GM12878 (cell line): ENCODE results near the gene NPAS2. TPM values are rescaled to one million over a fixed set of nuclear protein-coding genes. Genes with fewer than 3 reads are reported as not detected.

Experiments
- ATAC-seq: fragments of 200-7000 bp; cut with Tn5 transposase; 3 replicates; pipeline ENCODE4 v1.9.1; 2020; ENCODE audit warnings: mild to moderate bottlenecking, moderate library complexity
- BruUV-seq: library from RNA; stranded (reverse); fragments of 400-500 nt; replicated peaks from 2 replicates; lab custom pipeline; 2021; lab: Mats Ljungman, UMichigan
- CTCF ChIA-PET: fragments of 300-600 bp; sonication (Branson Sonifier 250); formaldehyde crosslinking; extraction: SDS; loops from one replicate; lab custom pipeline; 2021; ENCODE audit warnings: inconsistent platforms; lab: Yijun Ruan, JAX
- POLR2A ChIA-PET: fragments of 350-600 bp; formaldehyde crosslinking; extraction: SDS; loops from one replicate; lab custom pipeline; 2021; ENCODE audit warnings: inconsistent platforms; lab: Charles Lee
- RAD21 ChIA-PET: fragments of 300-600 bp; sonication (Branson Sonifier 250); formaldehyde crosslinking; loops from one replicate; lab custom pipeline; 2023; ENCODE audit warnings: antibody characterized with exemption; ENCODE audit not compliant: unreplicated experiment; lab: Charles Lee
- SMC1A ChIA-PET: fragments of 300-600 bp; sonication (Branson Sonifier 250); formaldehyde crosslinking; loops from one replicate; lab custom pipeline; 2023; ENCODE audit not compliant: unreplicated experiment, uncharacterized antibody; lab: Charles Lee
- DNase-seq: peaks from one replicate; pipeline ENCODE4 v3.0.0-alpha.2; 2011; ENCODE audit warnings: low read depth, low spot score
- FAIRE-seq: peaks from 3 replicates; lab custom pipeline; 2011; peaks lifted over from hg19 to GRCh38; lab: Jason Lieb, UNC
- H2AFZ ChIP-seq: 2 replicates; pipeline ENCODE4 v1.6.0; 2011; ENCODE audit warnings: low read depth, low read length, control low read depth; ENCODE audit not compliant: control insufficient read depth
- H3K27ac ChIP-seq: 2 replicates; pipeline ENCODE4 v1.5.1; 2011; ENCODE audit warnings: control low read depth; ENCODE audit not compliant: control insufficient read depth, insufficient read depth
- H3K27me3 ChIP-seq, 2 experiments: replicated peaks in 1 of 2; 2 replicates each; pipeline versions ENCODE4 v1.6.0 to v1.6.1; 2011; ENCODE audit warnings: low read length in 1 of 2; ENCODE audit not compliant: control insufficient read depth in 2 of 2, insufficient read depth in 2 of 2
- H3K36me3 ChIP-seq, 2 experiments: 2 replicates each; pipeline ENCODE4 v1.5.1; 2011; ENCODE audit warnings: low read length in 1 of 2; ENCODE audit not compliant: control insufficient read depth in 2 of 2, insufficient read depth in 2 of 2
- H3K4me1 ChIP-seq: 2 replicates; pipeline ENCODE4 v1.6.1; 2011; ENCODE audit warnings: mild to moderate bottlenecking, low read length, moderate library complexity, mixed read lengths; ENCODE audit not compliant: control insufficient read depth, insufficient read depth
- H3K4me2 ChIP-seq: 2 replicates; pipeline ENCODE4 v1.6.0; 2011; ENCODE audit warnings: control low read depth; ENCODE audit not compliant: control insufficient read depth, insufficient read depth
- H3K4me3 ChIP-seq: fragments of 200-600 bp; sonication (generic); 2 replicates; pipeline ENCODE4 v1.5.1; 2016
- H3K79me2 ChIP-seq: 2 replicates; pipeline ENCODE4 v1.6.0; 2011; ENCODE audit warnings: low read length; ENCODE audit not compliant: control insufficient read depth, insufficient read depth
- H3K9ac ChIP-seq: 2 replicates; pipeline ENCODE4 v1.8.0; 2011; ENCODE audit warnings: low read length, control low read depth, mixed read lengths; ENCODE audit not compliant: control insufficient read depth, insufficient read depth
- H3K9me3 ChIP-seq: replicated peaks from 3 replicates; pipeline ENCODE4 v1.5.1; 2011; ENCODE audit warnings: mild to moderate bottlenecking, low read length; ENCODE audit not compliant: control insufficient read depth, insufficient read depth
- H4K20me1 ChIP-seq: 2 replicates; pipeline ENCODE4 v1.6.0; 2011; ENCODE audit not compliant: control insufficient read depth, insufficient read depth
- FOXK2 ChIP-seq: fragments of 450-650 bp; IDR thresholded peaks from 2 replicates; pipeline ENCODE4 v1.6.1; 2017; ENCODE audit warnings: mild to moderate bottlenecking, moderate library complexity
- HDAC2 ChIP-seq: fragments of 200-600 bp; sonication (generic); IDR thresholded peaks from 2 replicates; pipeline ENCODE4 v1.6.1; 2017
- MTA2 ChIP-seq: fragments of 450-650 bp; IDR thresholded peaks from 2 replicates; pipeline ENCODE4 v1.6.1; 2016; ENCODE audit warnings: low read depth, mild to moderate bottlenecking, moderate library complexity
- NFYB ChIP-seq: IDR thresholded peaks from 2 replicates; pipeline ENCODE4 v1.6.1; 2011; ENCODE audit warnings: low read depth, mild to moderate bottlenecking, low read length, improper control_type of control experiment, moderate library complexity; ENCODE audit not compliant: insufficient read depth
- PAX8 ChIP-seq: fragments of 450-650 bp; IDR thresholded peaks from 2 replicates; pipeline ENCODE4 v1.6.1; 2017; ENCODE audit warnings: mild to moderate bottlenecking, moderate library complexity
- RAD21 ChIP-seq: IDR thresholded peaks from 2 replicates; pipeline ENCODE4 v1.6.1; 2011; ENCODE audit warnings: mild to moderate bottlenecking, low read depth, low read length, moderate library complexity; ENCODE audit not compliant: insufficient read depth
- SIX5 ChIP-seq: IDR thresholded peaks from 2 replicates; pipeline ENCODE4 v1.6.1; 2011; ENCODE audit warnings: mild to moderate bottlenecking, low read depth, low read length, moderate library complexity; ENCODE audit not compliant: severe bottlenecking
- SMARCA5 ChIP-seq: fragments of 450-650 bp; IDR thresholded peaks from 2 replicates; pipeline ENCODE4 v1.6.1; 2017; ENCODE audit warnings: mild to moderate bottlenecking
- WGBS: methylation state at CpG from one replicate; pipeline ENCODE4 v1.1.6; 2016; ENCODE audit warnings: low lambda C conversion rate; ENCODE audit not compliant: insufficient replicate concordance, insufficient coverage; ENCODE audit errors: missing lambda C conversion rate; 5-methylcytosine and 5-hydroxymethylcytosine counted together
- in situ Hi-C: fragments of 300-500 bp; cut with MboI; formaldehyde crosslinking; loops from 9 replicates; pipeline ENCODE4 v1.14.3; 2018; ENCODE audit warnings: mixed read lengths
- intact Hi-C: fragments of 100-400 bp; cut with micrococcal nuclease; formaldehyde crosslinking; loops from one replicate; pipeline ENCODE4 v1.14.2; 2022; ENCODE audit not compliant: unreplicated experiment
- polyA plus RNA-seq, 11 experiments: library from polyadenylated mRNA; depleted of rRNA in 4 of 11; unstranded in 6 of 11; stranded (reverse) in 5 of 11; fragments of >200 nt; fragmentation: Nextera tagmentation in 4 of 11; fragmentation: Illumina TruSeq in 1 of 11; extraction: Ambion mirVana in 4 of 11; extraction: Trizol in 1 of 11; gene quantifications; 1 replicate in 1 of 11; 2 replicates in 10 of 11; pipeline versions ENCODE4 v1.2.1 to v1.2.3, GENCODE V29; 2011 to 2016; ENCODE audit warnings: inconsistent platforms in 2 of 11, missing spikeins in 2 of 11, low read depth in 1 of 11
- total RNA-seq, 4 experiments: library from RNA; depleted of rRNA in 3 of 4; stranded (reverse); fragments of >200 nt in 3 of 4; fragmentation: Illumina TruSeq in 1 of 4; extraction: Trizol in 1 of 4; gene quantifications; 2 replicates each; pipeline versions ENCODE4 v1.2.1 to v1.2.3, GENCODE V29; 2013 to 2021
- TF ChIP-seq, protein P1 (sequence below): fragments of 450-650 bp; IDR thresholded peaks from 2 replicates; pipeline ENCODE4 v1.6.1; 2017; ENCODE audit warnings: mild to moderate bottlenecking, moderate library complexity
- TF ChIP-seq, protein P2 (sequence below): fragments of 450-650 bp; IDR thresholded peaks from 2 replicates; pipeline ENCODE4 v1.6.1; 2017; ENCODE audit warnings: mild to moderate bottlenecking
- TF ChIP-seq, protein P3 (sequence below): IDR thresholded peaks from 2 replicates; pipeline ENCODE4 v1.6.1; 2011; ENCODE audit warnings: low read depth, mild to moderate bottlenecking, low read length, moderate library complexity, borderline replicate concordance; ENCODE audit errors: extremely low read depth

Gene NPAS2
- total and polyA plus RNA-seq, 10 of the 15 experiments (the other 5 are each of a cell fraction or from before 2014, with no cell fraction given): 0.08 TPM; not detected in 9

DNA sequence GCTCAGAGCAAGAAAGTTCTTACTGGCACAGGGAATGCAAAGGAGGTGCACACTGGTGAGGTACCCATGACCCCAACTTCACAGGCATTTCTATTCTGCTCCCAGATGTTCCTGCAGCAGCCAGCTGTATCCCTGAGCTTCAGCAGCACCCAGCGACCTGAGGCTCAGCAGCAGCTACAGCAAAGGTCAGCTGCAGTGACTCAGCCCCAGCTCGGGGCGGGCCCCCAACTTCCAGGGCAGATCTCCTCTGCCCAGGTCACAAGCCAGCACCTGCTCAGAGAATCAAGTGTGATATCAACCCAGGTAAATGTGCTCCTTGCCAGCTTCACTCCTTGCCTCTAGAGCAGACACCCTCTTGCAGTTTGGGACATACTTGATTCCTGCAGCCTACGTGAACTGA is 168.0 kb downstream of the NPAS2 start:
- intact Hi-C loops: loop anchor here (5.0 kb wide), 1 partner anchor 726 kb away; no protein-coding TSS in a partner anchor
- no peak for DNase-seq
- ChIA-PET CTCF (interaction anchor here (1.1 to 6.5 kb wide), 3 partner anchors 11 to 725 kb away, joined by 3 to 73 read pairs (median 6); no protein-coding TSS in a partner anchor), POLR2A (no interaction called here), RAD21 (interaction anchor here (0.7 kb wide), 1 partner anchor 378 kb away, joined by 4 read pairs; no protein-coding TSS in a partner anchor), SMC1A (interaction anchor here (0.6 kb wide), 1 partner anchor 213 kb away, joined by 3 read pairs; no protein-coding TSS in a partner anchor)
- Histone ChIP-seq H3K36me3 (no peaks in the 10 kb centered on the region), H3K9ac (no peak overlapping the region), H3K27me3 (no peaks in the 10 kb centered on the region), H3K27ac (no peak overlapping the region), H3K4me3 (no peak overlapping the region), H3K79me2 (no peaks in the 10 kb centered on the region), H4K20me1 (no peaks in the 10 kb centered on the region), H3K9me3 (no peaks in the 10 kb centered on the region), H3K4me1 (no peaks in the 10 kb centered on the region), H2AFZ (no peak overlapping the region), H3K4me2 (no peak overlapping the region)
- 38% methylated on average over 4 of the region's 4 CpGs for WGBS
- ATAC-seq: no peak
- no TSS peak for BruUV-seq
- in situ Hi-C loops: loop anchor here (10.0 kb wide), 3 partner anchors 253 to 723 kb away; no protein-coding TSS in a partner anchor
- no peak for FAIRE-seq
- TF ChIP-seq NFYB (no peak), HDAC2 (no peak), SIX5 (no peak), FOXK2 (no peak), SMARCA5 (no peak), MTA2 (no peak), PAX8 (no peak), RAD21 (no peak)
- TF ChIP-seq, protein P1, sequence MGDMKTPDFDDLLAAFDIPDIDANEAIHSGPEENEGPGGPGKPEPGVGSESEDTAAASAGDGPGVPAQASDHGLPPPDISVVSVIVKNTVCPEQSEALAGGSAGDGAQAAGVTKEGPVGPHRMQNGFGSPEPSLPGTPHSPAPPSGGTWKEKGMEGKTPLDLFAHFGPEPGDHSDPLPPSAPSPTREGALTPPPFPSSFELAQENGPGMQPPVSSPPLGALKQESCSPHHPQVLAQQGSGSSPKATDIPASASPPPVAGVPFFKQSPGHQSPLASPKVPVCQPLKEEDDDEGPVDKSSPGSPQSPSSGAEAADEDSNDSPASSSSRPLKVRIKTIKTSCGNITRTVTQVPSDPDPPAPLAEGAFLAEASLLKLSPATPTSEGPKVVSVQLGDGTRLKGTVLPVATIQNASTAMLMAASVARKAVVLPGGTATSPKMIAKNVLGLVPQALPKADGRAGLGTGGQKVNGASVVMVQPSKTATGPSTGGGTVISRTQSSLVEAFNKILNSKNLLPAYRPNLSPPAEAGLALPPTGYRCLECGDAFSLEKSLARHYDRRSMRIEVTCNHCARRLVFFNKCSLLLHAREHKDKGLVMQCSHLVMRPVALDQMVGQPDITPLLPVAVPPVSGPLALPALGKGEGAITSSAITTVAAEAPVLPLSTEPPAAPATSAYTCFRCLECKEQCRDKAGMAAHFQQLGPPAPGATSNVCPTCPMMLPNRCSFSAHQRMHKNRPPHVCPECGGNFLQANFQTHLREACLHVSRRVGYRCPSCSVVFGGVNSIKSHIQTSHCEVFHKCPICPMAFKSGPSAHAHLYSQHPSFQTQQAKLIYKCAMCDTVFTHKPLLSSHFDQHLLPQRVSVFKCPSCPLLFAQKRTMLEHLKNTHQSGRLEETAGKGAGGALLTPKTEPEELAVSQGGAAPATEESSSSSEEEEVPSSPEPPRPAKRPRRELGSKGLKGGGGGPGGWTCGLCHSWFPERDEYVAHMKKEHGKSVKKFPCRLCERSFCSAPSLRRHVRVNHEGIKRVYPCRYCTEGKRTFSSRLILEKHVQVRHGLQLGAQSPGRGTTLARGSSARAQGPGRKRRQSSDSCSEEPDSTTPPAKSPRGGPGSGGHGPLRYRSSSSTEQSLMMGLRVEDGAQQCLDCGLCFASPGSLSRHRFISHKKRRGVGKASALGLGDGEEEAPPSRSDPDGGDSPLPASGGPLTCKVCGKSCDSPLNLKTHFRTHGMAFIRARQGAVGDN: no peak
- TF ChIP-seq, protein P2, sequence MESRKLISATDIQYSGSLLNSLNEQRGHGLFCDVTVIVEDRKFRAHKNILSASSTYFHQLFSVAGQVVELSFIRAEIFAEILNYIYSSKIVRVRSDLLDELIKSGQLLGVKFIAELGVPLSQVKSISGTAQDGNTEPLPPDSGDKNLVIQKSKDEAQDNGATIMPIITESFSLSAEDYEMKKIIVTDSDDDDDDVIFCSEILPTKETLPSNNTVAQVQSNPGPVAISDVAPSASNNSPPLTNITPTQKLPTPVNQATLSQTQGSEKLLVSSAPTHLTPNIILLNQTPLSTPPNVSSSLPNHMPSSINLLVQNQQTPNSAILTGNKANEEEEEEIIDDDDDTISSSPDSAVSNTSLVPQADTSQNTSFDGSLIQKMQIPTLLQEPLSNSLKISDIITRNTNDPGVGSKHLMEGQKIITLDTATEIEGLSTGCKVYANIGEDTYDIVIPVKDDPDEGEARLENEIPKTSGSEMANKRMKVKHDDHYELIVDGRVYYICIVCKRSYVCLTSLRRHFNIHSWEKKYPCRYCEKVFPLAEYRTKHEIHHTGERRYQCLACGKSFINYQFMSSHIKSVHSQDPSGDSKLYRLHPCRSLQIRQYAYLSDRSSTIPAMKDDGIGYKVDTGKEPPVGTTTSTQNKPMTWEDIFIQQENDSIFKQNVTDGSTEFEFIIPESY: no peak
- TF ChIP-seq, protein P3, sequence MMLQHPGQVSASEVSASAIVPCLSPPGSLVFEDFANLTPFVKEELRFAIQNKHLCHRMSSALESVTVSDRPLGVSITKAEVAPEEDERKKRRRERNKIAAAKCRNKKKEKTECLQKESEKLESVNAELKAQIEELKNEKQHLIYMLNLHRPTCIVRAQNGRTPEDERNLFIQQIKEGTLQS: no peak
